Stimulated activated naive CD4-positive, alpha-beta T cell (primary cell): Measurements from ENCODE around the gene PTK6.
"Not testable (repeated sequence)": the region's sequence is repeated elsewhere in the genome, so short reads cannot be mapped to it uniquely, and the experiment has no call there.

Experiments
- DNase-seq, 6 experiments: peaks; one replicate each; lab custom pipeline; 2025; lab: John Stamatoyannopoulos, UW

PTK6 gene

DNA sequence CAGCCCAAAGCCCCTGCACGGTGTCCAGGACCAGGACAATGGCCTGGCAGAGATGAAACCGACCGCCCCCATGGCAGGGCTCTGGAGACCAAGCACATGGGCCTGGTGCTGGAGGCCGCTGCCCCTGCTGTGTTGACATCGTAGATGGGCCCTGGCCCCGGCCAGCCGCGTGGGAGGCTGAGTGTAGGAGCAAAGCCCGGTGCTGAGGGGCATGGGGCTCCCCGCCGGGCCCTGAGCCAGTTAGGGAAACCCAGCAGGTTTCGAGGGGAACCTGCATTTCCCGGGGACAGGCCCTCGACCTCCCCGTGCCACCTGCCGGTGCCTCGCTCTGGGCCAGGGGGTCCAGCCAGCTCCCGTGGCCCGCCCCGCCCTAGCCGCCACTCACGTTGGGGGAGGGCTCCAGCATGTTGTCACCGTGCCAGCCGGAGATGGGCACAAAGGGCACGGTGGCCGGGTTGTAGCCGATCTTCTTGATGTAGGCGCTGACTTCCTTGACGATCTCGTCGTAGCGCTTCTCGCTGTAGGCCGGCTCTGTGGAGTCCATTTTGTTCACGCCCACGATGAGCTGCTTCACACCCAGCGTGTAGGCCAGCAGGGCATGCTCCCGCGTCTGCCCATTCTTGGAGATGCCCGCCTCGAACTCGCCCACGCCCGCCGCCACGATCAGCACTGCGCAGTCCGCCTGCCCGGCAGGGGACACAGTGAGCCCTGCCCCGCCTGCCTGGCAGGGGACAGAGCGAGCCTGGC, 42.6 kb downstream of the PTK6 start:
- no peak for DNase-seq

DNA sequence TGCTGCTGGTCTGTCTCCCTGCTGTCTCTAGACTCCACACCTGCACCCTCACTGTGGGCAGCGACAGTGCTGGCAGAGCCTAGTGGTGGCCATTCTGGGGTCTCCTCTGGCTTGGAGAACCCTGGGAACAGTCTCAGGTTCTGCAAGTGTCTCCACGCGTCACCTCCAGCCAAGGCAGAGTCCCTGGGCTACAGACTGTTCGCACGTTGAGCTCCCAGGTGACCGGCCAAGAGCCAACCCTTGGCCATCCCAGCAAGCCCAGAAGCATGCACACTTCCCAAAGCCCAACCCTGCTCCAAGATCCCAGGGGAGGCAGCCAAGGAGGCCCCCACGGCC, 43.1 kb downstream of the PTK6 start:
- DNase-seq = no peak

DNA sequence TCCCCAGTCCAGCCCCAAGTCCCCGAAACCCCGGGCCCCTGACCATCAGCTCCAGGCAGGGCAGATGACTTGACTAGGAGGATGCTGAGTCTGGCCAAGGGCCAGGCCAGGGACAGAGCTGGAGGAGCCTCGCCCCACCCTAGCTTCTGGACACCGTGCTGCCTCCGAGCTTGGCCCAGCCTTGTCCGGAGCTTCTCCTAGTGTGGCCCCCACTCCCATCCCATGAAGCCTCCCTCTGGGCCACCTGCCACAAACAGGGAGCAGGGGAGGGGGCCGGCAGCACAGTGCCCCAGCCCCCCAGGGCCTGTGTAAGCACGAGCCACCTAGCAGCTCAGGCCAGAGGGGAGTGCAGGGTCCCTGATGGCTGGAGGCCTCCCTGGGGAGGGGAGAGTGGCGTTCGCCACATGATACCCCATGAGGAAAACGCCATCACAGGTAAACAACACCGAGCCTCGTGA, 43.6 kb downstream of the PTK6 start:
- no peak for DNase-seq

DNA sequence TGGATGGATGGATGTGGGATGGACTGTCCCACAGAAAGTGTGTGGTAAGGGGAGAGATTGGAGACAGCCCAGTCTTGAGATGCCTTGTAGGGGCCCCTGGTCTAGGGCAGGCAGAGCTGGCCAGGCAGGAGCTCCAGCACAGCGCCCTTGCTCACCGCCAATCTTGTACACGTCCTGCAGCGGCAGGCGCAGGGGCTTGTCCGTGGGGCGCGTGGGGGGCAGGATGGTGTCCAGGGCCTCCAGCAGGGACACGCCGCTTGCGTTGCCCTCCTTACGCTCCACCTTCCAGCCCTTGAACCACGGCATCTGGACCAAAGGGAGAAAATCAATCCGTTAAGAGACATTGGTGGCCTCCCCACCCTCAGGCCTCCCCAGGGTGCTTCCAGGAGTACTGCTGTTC, 44.2 kb downstream of the PTK6 start:
- no peak for DNase-seq

DNA sequence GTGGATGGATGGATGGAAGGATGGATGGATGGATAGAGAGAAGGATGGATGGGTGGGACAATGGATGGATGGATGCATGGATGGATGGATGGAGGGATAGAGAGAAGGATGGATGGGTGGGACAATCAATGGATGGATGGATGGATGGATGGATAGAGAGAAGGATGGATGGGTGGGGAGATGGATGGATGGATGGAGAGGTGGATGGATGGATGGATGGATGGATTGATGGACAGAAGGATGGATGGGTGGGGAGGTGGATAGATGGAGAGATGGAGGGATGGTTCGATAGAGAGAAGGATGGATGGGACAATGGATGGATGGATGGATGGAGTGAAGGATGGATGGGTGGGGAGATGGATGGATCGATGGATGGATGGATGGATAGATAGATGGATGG, 44.7 kb downstream of the PTK6 start:
- no peak for DNase-seq

DNA sequence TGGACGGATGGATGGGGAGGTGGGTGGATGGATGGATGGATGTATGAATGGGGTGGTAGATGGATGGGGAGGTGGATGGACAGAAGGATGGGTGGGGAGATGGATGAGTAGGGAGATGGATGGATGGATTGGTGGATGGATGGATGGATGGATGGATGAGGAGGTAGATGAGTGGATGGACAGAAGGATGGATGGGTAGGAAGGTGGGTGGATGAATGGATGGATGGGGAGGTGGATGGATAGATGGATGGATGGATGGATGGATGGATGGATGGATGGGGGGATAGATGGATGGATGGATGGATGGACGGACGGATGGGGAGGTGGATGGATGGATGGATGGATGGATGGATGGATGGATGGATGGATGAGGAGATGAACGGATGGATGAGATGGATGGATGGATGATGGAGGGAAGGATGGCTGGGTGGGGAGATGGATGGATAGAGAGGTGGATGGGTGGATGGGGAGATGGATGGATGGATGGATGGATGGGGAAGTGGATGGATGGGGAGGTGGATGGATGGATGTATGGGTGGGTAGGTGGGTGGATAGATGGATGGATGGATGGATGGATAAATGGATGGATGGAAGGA, 45.4 kb downstream of the PTK6 start:
- DNase-seq = no peak

DNA sequence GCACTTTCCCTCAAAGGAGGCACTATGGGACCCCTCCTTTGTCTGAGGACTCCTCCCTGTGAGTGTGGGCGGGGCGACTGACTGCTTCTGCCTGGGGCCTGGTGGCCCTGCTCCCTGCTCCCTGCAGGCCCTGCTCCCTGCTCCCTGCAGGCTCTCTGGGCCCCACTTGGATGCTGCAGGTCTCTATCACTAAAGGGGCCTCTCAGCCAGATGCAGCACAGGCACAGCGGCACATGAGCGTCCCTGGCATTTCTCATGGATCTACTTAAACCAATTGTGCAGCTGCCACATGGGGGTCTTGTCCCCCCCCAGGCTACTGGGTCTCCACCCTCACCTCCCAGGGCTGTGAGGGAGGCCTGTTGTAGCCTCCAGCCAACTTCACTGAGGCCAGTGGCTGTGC, 46.1 kb downstream of the PTK6 start:
- DNase-seq = no peak

DNA sequence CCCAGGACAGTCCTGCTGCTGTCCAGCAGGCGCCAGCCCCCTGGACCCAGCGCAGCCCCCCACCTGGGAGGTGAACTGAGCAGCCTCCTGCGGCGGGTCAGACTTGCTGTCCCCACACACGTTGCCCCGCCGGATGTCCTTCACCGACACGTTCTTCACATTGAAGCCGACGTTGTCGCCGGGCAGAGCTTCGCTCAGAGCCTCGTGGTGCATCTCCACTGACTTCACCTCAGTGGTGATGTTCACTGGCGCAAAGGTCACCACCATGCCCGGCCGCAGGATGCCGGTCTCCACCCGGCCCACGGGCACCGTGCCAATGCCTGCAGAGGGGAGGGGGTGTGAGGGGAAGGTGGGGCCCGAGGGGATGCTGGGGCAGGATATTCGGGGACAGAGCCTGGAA, 46.8 kb downstream of the PTK6 start:
- DNase-seq = no peak

DNA sequence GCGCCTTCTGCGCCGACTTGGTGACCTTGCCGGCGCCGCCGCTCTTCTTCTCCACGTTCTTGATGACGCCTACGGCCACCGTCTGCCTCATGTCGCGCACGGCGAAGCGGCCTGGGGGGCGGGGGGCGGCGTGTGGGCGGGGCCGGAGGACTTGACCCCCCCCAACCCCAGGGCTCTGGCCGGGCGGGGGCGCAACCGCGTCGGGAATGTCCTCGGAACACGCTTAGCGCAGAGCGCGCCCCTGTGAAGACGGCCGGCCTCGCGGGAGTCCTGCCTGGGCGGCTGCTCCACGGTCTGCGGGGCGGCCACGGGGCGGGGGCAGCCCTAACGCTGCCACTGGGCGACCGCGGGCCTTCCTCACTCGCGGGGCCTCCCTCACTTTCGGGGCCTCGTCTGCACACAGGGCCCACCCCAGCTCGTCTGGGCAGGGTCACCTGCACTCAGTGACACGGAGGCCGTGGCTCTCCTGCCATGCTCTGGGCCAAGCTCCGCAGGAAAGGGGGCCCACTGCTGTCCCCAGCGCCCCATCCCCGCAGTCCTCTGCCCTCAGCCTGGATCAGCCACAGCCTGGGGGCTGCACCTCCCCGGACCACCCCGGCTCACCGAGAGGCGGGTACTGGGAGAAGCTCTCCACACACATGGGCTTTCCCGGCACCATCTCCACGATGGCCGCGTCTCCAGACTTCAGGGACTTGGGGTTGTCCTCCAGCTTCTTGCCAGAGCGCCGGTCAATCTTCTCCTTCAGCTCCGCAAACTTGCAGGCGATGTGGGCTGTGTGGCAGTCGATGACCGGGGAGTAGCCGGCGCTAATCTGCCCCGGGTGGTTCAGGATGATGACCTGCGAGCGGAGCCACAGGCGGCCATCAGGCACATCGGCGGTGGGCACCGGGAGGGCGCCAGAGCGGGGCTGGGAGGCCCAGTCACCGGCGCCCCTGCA, 48.6 kb downstream of the PTK6 start:
- no peak for DNase-seq

DNA sequence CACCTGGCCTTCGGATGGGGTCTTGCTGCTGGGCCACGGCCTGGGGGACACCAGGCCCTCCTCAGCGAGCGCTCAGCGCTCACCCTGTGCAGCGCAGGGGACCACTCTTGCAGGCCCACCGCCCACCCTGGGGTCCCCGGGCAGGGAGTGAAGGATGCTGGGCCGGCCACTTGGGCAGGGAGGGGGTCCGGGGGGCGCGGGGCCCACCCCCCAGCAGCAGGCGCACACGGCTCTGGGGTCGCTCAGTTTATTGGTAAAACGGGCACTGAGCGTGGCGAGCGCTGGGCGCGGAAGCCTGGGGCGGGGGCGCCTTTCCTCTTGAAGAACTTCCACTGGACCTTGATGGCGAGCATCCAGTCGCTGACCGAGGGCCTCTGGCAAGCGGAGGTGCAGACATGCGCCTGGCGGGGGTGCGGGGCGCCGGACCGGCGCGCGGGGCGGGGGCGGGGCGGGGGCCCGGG, 49.4 kb downstream of the PTK6 start:
- DNase-seq = no peak

DNA sequence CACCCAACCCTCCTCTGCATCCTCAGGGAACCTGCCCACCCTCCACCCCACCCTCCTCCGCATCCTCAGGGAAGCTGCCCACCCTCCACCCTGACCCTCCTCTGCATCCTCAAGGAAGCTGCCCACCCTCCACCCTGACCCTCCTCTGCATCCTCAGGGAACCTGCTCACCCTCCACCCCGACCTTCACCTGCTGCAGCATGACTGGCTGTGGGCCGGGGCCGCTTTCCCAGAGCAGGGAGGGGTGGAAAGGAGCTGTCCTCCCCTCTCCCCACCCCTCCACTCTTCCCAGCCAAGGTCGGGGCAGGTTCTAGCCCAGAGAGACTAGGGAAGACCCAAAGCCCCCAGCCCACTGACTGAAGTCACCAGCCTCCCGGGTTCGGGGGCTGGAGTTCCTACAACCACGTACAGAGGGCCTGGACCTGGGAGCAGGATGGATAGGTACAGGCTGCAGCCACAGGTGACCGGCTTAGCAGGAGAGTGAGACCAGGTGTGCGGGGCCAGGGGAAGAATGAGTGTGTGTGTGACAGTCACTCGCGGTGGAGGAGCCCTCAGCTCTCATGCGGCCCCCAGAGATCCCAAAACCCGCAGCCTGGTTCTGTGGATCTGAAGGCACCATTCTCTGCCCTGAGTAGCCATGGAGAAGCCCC, 49.9 kb downstream of the PTK6 start:
- no peak for DNase-seq

DNA sequence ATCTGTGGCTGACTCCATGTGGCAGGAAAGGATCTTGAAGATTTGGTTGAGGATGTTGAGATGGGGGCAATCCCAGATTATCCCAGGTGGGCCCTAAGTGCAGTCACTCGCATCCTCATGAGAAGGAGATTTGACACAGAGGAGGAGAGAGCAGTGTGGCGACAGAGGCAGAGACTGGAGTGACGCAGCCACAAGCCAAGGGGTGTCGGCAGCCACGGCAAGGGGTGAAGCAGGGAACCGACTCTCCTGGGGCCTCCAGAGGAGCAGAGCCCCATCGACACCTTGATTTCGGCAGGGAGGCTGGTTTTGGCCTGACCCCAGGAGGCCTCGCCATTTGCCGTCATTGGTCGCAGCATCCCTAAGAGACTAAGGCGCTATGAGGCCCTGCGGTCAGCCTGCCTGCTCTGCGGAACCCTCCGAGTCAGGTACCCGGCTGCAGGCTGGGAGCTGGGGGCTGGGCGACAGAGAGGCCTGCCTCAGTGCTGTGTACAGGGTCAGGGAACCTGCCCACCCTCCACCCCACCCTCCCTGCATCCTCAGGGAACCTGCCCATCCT, 50.8 kb downstream of the PTK6 start:
- DNase-seq = no peak

DNA sequence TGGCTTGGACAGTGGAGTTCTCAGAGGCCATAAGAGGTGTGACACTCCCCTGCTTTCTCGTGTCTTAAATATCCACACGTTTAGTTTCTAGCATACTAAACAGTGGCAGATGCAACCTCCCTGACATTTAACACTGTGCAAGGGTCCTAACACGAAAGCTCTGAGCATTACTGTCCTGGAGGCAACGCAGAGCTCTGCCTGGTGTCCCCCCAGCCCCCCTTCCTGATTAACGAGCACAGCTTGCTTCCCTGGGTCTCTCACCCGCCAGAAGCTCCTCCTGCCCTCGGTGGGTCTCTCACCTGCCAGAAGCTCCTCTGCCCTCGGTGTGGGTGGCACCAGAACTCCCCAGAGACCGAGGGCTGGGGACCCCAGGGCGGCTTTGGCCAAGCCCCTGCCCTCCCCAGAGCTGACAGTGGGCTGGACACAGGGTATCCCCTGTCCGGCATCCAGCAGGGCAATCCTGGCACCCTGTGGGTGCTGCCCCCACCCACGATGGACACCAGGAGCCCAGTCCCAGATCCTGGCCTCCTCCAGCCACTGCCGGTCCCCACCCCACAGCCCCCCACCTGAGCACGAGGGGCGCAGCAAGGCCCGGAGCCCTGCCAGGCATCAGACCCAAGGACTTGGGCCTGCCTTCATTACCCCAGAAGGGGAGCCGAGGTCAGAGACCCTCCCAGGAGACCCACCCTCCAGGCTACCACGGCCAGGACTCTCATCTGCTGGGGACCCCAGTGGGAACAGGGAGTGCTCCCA, 52.3 kb downstream of the PTK6 start:
- DNase-seq = no peak

DNA sequence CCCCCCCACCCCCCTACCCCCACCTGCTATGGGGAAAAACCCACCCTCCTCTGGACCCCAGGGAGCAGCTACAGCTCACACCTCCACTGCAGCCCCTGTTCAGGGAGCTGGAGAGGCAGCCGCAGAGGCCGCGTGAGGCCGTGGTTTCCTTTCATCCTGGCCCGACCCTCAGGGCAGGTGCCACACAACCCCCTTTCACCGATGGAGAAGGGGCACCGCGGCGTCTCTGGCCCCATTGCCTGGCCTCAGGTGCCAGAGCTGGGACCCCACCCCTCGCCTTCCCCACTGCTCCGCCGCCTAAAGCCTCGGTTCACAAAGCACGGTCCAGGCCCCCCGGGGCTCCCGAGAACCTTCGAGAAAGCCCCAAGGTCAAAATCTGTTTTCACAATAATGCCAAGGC, 52.9 kb downstream of the PTK6 start:
- no peak for DNase-seq

DNA sequence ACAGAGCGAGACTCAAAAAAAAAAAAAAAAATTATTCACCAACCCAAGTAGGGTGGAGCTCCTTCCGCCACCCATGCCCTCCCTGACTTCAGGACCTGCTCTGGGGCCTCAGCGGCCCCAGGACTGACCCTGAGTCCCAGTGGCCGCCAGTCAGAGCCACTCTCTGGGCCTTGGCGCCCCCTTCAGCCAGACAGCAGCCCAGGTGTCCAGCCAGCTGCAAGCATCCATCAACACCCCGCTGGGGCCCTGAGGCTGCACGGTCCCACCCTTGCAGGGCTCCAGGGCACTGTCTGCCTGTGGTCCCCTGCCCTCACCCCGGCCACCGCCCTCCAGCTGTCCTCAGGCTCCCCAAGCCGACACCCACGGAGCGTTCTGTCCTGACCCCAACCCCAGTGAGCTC, 53.3 kb downstream of the PTK6 start:
- DNase-seq = no peak

DNA sequence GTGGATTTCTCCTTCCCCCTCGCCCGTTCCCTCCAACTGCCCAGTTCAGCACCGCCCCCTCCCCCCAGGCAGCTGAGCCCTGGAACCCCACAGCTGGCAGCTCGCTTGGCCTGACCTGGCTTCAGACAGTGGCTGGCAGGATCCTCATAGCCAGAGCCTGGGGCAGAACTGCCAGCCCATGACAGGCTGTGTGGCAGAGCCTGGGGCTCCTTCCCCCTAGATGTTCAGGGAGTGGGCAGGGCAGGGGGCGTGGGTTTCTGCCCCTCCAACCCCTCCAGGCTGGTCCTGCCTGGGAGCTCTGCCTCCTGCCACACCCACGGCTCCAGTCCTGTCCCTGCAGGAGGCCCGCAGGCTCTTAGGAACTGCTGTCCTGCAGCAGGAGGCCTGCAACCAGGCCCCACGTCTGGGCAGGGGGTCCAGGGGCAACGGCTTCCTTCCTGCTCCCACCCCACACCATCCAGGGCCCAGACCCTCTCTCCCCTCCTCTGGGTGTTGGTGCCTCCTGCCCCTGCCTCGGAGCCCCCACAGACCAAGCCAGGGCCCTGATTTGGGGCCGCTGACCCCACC, 55.1 kb downstream of the PTK6 start:
- DNase-seq = no peak

DNA sequence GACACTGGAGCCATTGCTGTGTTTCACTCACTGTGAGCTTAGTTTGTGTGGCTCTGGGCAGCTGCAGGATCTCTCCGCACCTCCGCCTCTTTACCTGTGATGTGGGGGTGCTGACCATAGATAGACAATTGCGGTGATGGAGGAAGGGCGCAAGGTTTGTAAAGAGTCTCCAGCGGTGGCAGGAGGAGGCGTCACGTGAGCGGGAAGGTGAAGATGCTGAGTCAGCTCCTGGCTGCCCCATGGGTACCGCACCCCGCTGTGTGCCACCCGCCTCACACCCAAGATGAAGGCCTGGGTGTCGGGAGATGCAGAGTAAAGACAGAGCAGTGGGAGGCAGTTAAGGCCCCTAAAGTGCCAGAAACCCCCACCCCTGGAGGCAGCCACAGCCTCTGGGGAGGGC, 55.7 kb downstream of the PTK6 start:
- DNase-seq = no peak

DNA sequence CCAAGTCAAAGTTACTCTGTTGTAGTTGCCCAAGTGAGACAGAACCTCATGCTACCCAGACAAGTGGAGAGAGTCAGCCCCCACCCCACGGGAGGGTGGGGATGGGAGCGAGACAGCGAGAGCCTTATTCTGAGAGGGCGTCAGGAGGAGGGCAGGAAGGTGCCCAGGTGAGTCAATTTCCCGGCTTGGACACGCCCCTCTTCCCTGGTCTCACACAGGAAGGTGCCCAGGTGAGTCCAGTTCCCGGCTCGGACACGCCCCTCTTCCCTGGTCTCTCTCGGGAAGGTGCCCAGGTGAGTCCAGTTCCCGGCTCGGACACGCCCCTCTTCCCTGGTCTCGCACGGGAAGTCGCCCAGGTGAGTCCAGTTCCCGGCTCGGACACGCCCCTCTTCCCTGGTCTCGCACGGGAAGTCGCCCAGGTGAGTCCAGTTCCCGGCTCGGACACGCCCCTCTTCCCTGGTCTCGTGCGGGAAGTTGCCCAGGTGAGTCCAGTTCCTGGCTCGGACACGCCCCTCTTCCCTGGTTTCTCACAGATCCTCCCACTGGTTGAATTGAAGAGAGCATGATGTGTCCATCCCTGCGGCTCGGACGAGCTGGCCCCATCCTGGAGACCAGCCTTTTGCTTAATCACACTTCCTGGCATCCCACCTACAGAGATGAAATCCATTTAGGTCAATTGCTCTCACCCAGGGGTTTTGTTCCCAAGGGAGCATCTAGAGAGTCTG, 57.3 kb downstream of the PTK6 start:
- not testable (repeated sequence) for DNase-seq

DNA sequence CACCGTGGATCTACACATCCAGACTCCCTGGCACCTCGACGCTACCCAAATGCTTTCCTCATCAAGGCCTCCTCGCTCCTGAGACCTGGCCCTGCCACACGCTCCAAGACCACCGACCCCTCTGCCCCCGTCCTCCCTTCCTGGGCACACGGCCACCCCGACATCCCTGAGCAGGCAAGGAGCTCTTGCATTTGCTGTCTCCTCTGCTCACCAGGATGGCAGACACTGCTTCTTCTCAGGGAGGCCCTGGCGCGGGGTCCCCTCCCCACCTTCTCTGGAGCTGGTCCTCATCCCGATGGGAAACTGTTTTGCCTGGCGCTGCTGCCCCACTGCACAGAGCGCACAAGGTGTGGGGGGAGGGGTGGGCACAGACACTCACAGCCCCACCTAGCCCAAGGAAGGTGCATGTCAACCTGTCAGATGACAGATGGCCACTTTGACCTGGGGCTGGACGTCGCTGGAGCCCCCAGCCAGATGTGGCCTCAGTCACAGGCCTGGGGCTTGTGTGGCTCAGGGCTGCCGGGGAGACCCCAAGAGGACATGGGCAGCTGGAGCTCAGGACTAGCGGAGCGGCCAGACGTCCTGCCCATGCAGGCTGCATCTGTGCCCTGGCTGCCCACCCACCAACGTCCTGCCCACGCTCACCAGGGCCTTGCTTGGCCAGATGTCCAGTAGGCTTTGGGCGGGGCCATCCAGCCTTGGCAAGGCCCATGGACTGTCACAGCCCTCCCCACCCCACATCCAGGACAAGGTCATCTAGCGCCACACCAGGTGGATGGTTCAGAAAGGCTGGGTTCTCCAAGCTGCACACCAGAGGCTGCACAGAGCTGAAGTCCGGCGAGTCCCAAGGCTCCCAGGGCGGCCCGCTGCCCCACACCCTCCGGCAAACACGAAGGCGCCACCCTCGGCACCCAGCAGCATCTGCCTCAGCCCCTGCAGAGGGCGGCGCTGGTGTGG, 58.6 kb downstream of the PTK6 start:
- DNase-seq = no peak
